Caco-2 (cell line): Measurements from ENCODE around the gene DDX28. TPM values are rescaled to one million over a fixed set of nuclear protein-coding genes. Genes with fewer than 3 reads are reported as not detected.

Experiments used
- BruUV-seq: library from RNA; stranded (reverse); fragments of 400-500 nt; replicated peaks from 2 replicates; lab custom pipeline; 2021; lab: Mats Ljungman, UMichigan
- CTCF ChIA-PET: fragments of 300-600 bp; sonication (Branson Sonifier 250); formaldehyde crosslinking; loops from one replicate; lab custom pipeline; 2022; ENCODE audit warnings: antibody characterized with exemption; lab: Charles Lee
- POLR2A ChIA-PET: fragments of 300-600 bp; sonication (Branson Sonifier 250); formaldehyde crosslinking; loops from one replicate; lab custom pipeline; 2022; ENCODE audit warnings: antibody characterized with exemption; lab: Charles Lee
- DNase-seq, 2 experiments: peaks; one replicate each; pipeline versions ENCODE4 v3.0.0 to v3.0.0-alpha.2; 2020 to 2022
- H3K27me3 ChIP-seq: replicated peaks from 2 replicates; pipeline ENCODE4 v1.6.0; 2011; ENCODE audit warnings: low read length; ENCODE audit not compliant: control insufficient read depth, insufficient read depth
- H3K36me3 ChIP-seq: 2 replicates; pipeline ENCODE4 v1.5.1; 2011; ENCODE audit warnings: low read length; ENCODE audit not compliant: control insufficient read depth, insufficient read depth
- H3K4me1 ChIP-seq: fragments of 250-450 bp; sonication (Bioruptor Pico); 2 replicates; pipeline ENCODE4 v1.5.1; 2020; ENCODE audit warnings: mild to moderate bottlenecking
- H3K4me3 ChIP-seq: 2 replicates; pipeline ENCODE4 v1.5.1; 2011; ENCODE audit warnings: low read depth, mild to moderate bottlenecking, control low read depth, low read length
- H3K9me3 ChIP-seq: fragments of 250-450 bp; sonication (Bioruptor Pico); 2 replicates; pipeline ENCODE4 v1.5.1; 2020; ENCODE audit warnings: mild to moderate bottlenecking, moderate library complexity
- H3K27ac Mint-ChIP-seq: one replicate; pipeline ENCODE4 v1.8.0; 2022; ENCODE audit warnings: mixed read lengths; ENCODE audit not compliant: unreplicated experiment
- H3K27me3 Mint-ChIP-seq: one replicate; pipeline ENCODE4 v1.8.0; 2022; ENCODE audit warnings: mixed read lengths; ENCODE audit not compliant: insufficient read depth, unreplicated experiment
- H3K36me3 Mint-ChIP-seq: one replicate; pipeline ENCODE4 v1.8.0; 2022; ENCODE audit warnings: mild to moderate bottlenecking, mixed read lengths; ENCODE audit not compliant: insufficient read depth, unreplicated experiment
- H3K4me1 Mint-ChIP-seq: one replicate; pipeline ENCODE4 v1.8.0; 2022; ENCODE audit warnings: low read depth, mixed read lengths; ENCODE audit not compliant: unreplicated experiment
- H3K4me3 Mint-ChIP-seq: one replicate; pipeline ENCODE4 v1.8.0; 2022; ENCODE audit warnings: mild to moderate bottlenecking, moderate library complexity, mixed read lengths; ENCODE audit not compliant: unreplicated experiment
- H3K9me3 Mint-ChIP-seq: one replicate; pipeline ENCODE4 v1.8.0; 2022; ENCODE audit warnings: mixed read lengths; ENCODE audit not compliant: unreplicated experiment
- intact Hi-C: fragments of 100-400 bp; cut with micrococcal nuclease; formaldehyde crosslinking; loops from one replicate; pipeline ENCODE4 v1.10.0; 2022; ENCODE audit not compliant: unreplicated experiment
- total RNA-seq: library from RNA; stranded (reverse); gene quantifications from 2 replicates; pipeline ENCODE4 v1.2.3, GENCODE V29; 2022
- TF ChIP-seq, protein P1 (sequence below), 2 experiments: fragments of 200-600 bp in 1 of 2; IDR thresholded peaks; 1 replicate in 1 of 2; 2 replicates in 1 of 2; pipeline versions ENCODE4 v1.5.1 to v1.8.0; 2011 to 2022; ENCODE audit warnings: antibody characterized with exemption in 1 of 2, control low read depth in 1 of 2, inconsistent platforms in 1 of 2, low read depth in 1 of 2, low read length in 1 of 2, mild to moderate bottlenecking in 1 of 2, moderate library complexity in 1 of 2; ENCODE audit not compliant: insufficient read depth in 1 of 2, severe bottlenecking in 1 of 2, unreplicated experiment in 1 of 2

The DDX28 gene
- total RNA-seq, 1 experiment from 2014 or later = 17.1 TPM

DNA sequence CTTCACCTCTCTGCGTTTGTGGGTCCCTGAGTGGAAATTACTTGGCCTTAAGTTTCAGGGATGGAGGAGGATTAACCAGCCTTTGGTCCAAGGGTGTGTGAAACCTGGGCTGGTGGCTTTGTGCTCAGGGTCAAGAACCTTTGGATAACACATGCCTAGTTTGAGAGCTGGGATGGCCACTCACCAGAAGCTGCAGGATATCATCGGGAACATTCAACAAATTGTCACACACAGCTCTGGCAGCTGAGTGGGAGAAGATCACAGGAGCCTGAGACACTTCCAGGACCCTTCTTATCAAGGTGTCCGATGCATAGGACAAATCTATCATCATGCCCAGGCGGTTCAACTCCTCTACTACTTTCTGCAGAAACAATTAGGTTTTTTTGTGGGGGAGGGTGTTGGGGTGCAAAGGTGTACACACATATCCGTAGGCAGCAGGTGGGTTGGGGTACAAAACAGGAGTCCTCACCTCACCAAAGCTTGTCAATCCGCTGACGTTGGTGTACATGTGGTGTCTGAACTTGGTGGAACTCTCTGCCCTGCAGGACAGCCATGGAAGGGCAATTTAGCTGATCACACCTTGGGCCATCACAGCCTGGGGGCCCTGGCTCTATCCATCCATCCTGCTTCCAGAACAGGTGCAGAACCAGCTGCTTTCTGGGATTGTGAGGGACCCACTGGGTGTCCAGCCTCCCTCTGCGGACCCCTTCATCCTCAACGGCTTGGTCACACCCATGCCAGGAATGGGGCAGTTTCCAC is 45.4 kb downstream of the DDX28 start:
- H3K4me3 Mint-ChIP-seq = no peak overlapping the region
- Histone ChIP-seq H3K9me3 (no peaks in the 10 kb centered on the region), H3K27me3 (no peaks in the 10 kb centered on the region), H3K4me3 (no peak overlapping the region), H3K36me3 (no peaks in the 10 kb centered on the region), H3K4me1 (no peaks in the 10 kb centered on the region)
- TF ChIP-seq, protein P1, sequence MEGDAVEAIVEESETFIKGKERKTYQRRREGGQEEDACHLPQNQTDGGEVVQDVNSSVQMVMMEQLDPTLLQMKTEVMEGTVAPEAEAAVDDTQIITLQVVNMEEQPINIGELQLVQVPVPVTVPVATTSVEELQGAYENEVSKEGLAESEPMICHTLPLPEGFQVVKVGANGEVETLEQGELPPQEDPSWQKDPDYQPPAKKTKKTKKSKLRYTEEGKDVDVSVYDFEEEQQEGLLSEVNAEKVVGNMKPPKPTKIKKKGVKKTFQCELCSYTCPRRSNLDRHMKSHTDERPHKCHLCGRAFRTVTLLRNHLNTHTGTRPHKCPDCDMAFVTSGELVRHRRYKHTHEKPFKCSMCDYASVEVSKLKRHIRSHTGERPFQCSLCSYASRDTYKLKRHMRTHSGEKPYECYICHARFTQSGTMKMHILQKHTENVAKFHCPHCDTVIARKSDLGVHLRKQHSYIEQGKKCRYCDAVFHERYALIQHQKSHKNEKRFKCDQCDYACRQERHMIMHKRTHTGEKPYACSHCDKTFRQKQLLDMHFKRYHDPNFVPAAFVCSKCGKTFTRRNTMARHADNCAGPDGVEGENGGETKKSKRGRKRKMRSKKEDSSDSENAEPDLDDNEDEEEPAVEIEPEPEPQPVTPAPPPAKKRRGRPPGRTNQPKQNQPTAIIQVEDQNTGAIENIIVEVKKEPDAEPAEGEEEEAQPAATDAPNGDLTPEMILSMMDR (IDR thresholded peaks at IDR 0.05; ENCODE audit: insufficient read depth in 1 of 2, low read depth in 1 of 2, low read length in 1 of 2, severe bottlenecking in 1 of 2, unreplicated experiment in 1 of 2) = no peak
- no peaks in the 10 kb centered on the region for H3K27me3 Mint-ChIP-seq
- intact Hi-C loops = no loop called here
- H3K36me3 Mint-ChIP-seq = no peaks in the 10 kb centered on the region
- no peak for DNase-seq
- no peak overlapping the region for H3K27ac Mint-ChIP-seq
- POLR2A ChIA-PET = interaction anchor here (0.8 kb wide), 1 partner anchor 46 kb away, joined by 3 read pairs; the partner anchor contains the start of genes DDX28 and DUS2
- CTCF ChIA-PET = no interaction called here
- H3K4me1 Mint-ChIP-seq = no peaks in the 10 kb centered on the region
- no peaks in the 10 kb centered on the region for H3K9me3 Mint-ChIP-seq
- BruUV-seq = no TSS peak

DNA sequence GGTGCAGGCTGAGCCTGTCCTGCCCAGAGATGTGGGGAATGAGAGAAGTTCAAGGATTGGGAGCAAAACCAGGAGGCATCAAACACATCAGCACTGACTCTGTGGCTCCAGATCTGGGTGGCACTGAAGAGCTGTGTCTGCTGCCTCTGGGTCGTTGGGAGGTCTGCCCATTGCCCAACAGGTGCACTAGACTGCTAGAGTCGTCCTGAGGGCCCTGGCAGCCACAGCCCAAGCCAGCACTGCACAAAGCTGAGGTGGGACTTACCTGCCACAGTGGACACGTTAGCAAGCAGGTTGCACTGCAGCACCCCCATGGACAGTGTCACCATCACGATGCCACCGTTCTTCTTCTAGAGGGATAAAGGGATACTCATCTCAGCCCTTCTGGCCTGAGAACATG is 46.0 kb downstream of the DDX28 start:
- Mint-ChIP-seq H3K27me3 (no peaks in the 10 kb centered on the region), H3K4me1 (no peaks in the 10 kb centered on the region), H3K27ac (no peak overlapping the region), H3K9me3 (no peaks in the 10 kb centered on the region), H3K36me3 (no peaks in the 10 kb centered on the region), H3K4me3 (no peak overlapping the region)
- TF ChIP-seq, protein P1 (IDR thresholded peaks at IDR 0.05; ENCODE audit: insufficient read depth in 1 of 2, low read depth in 1 of 2, low read length in 1 of 2, severe bottlenecking in 1 of 2, unreplicated experiment in 1 of 2) = no peak
- H3K9me3 ChIP-seq = no peaks in the 10 kb centered on the region
- POLR2A ChIA-PET = no interaction called here
- no peak overlapping the region for H3K4me3 ChIP-seq
- CTCF ChIA-PET = no interaction called here
- no peaks in the 10 kb centered on the region for H3K36me3 ChIP-seq
- no TSS peak for BruUV-seq
- no peaks in the 10 kb centered on the region for H3K4me1 ChIP-seq
- DNase-seq = no peak
- no peaks in the 10 kb centered on the region for H3K27me3 ChIP-seq
- intact Hi-C loops = no loop called here

GRCh38 chr16:67976205-67976604 is 46.8 kb downstream of the DDX28 start:
- H3K36me3 Mint-ChIP-seq = no peaks in the 10 kb centered on the region
- no peak for DNase-seq
- no peaks in the 10 kb centered on the region for H3K27me3 Mint-ChIP-seq
- Histone ChIP-seq H3K36me3 (no peaks in the 10 kb centered on the region), H3K9me3 (no peaks in the 10 kb centered on the region), H3K4me3 (no peak overlapping the region), H3K27me3 (no peaks in the 10 kb centered on the region), H3K4me1 (no peaks in the 10 kb centered on the region)
- ChIA-PET POLR2A (interaction anchor here (0.6 kb wide), 1 partner anchor 65 kb away, joined by 3 read pairs; no protein-coding TSS in a partner anchor), CTCF (no interaction called here)
- TF ChIP-seq, protein P1 (IDR thresholded peaks at IDR 0.05; ENCODE audit: insufficient read depth in 1 of 2, low read depth in 1 of 2, low read length in 1 of 2, severe bottlenecking in 1 of 2, unreplicated experiment in 1 of 2) = no peak
- no peaks in the 10 kb centered on the region for H3K9me3 Mint-ChIP-seq
- intact Hi-C loops = no loop called here
- no TSS peak for BruUV-seq
- no peaks in the 10 kb centered on the region for H3K4me1 Mint-ChIP-seq
- H3K27ac Mint-ChIP-seq = no peak overlapping the region
- no peak overlapping the region for H3K4me3 Mint-ChIP-seq
